AG10803 (cell line): Measurements from ENCODE around the gene LANCL2.

Experiments
- DNase-seq: peaks from one replicate; pipeline ENCODE4 v3.0.0; 2010; ENCODE audit warnings: low read depth
- H3K4me3 ChIP-seq: 2 replicates; pipeline ENCODE4 v1.5.1; 2011; ENCODE audit warnings: mild to moderate bottlenecking, low read length, control low read depth
- CTCF ChIP-seq: conservative IDR thresholded peaks from 2 replicates; pipeline ENCODE4 v1.5.1; 2011; ENCODE audit warnings: mild to moderate bottlenecking, low read length, control low read depth, inconsistent platforms

The LANCL2 gene

GRCh38 chr7:55438757-55439525 lies 73.8 kb downstream of the LANCL2 start:
- no peak for DNase-seq
- no peak overlapping the region for H3K4me3 ChIP-seq
- TF ChIP-seq CTCF: no peak

- TF ChIP-seq CTCF: no peak
- no peak overlapping the region for H3K4me3 ChIP-seq
- peak; percentile 60 for DNase-seq
Observed at GRCh38 chr7:55439627-55440026, 74.5 kb downstream of the LANCL2 start.

GRCh38 chr7:55440040-55440690 lies 75.0 kb downstream of the LANCL2 start:
- H3K4me3 ChIP-seq: no peak overlapping the region
- TF ChIP-seq CTCF: no peak
- no peak for DNase-seq

- no peak overlapping the region for H3K4me3 ChIP-seq
- no peak for TF ChIP-seq CTCF
- DNase-seq: no peak
Observed at GRCh38 chr7:55441002-55441401, 75.9 kb downstream of the LANCL2 start.

- DNase-seq: peak; percentile 88
- H3K4me3 ChIP-seq: no peak overlapping the region
- no peak for TF ChIP-seq CTCF
Observed at GRCh38 chr7:55441774-55442522, 76.8 kb downstream of the LANCL2 start.

GRCh38 chr7:55444786-55445185 lies 79.6 kb downstream of the LANCL2 start:
- DNase-seq: no peak
- H3K4me3 ChIP-seq: no peak overlapping the region
- TF ChIP-seq CTCF: no peak
